SK-N-SH treated with all-trans-retinoic acid at 6 μM for 48 hours (cell line): Measurements from ENCODE around the gene SLC35E4.

Experiments used
- BACH2 ChIP-seq: fragments of 250-450 bp; sonication (Bioruptor Pico); IDR thresholded peaks from 2 replicates; pipeline ENCODE4 v1.9.0; 2021; ENCODE audit warnings: mild to moderate bottlenecking, borderline replicate concordance
- PPARA ChIP-seq: fragments of 250-450 bp; sonication (Bioruptor Pico); IDR thresholded peaks from 2 replicates; pipeline ENCODE4 v1.5.0; 2020; ENCODE audit warnings: mild to moderate bottlenecking, borderline replicate concordance
- ZNF565 ChIP-seq: fragments of 450-650 bp; formaldehyde crosslinking; conservative IDR thresholded peaks from 2 replicates; pipeline ENCODE4 v1.5.0; 2020; ENCODE audit warnings: low read depth, mild to moderate bottlenecking, moderate library complexity

GRCh38 chr22:30643055-30643875 lies 7.7 kb downstream of the SLC35E4 start:
- no peak for TF ChIP-seq ZNF565 (CRISPR knock-in tag)
- no peak for TF ChIP-seq BACH2 (CRISPR knock-in tag)
- TF ChIP-seq PPARA (CRISPR knock-in tag): no peak
